HEK293T (cell line): Measurements from ENCODE around the gene DOCK2.

Experiments used
- BHLHE40 ChIP-seq: fragments of 450-650 bp; IDR thresholded peaks from 2 replicates; pipeline ENCODE4 v1.6.1; 2016; ENCODE audit warnings: mild to moderate bottlenecking, moderate library complexity, borderline replicate concordance
- FOXA1 ChIP-seq: fragments of 450-650 bp; IDR thresholded peaks from 2 replicates; pipeline ENCODE4 v1.6.1; 2016; ENCODE audit warnings: mild to moderate bottlenecking
- FOXK2 ChIP-seq: fragments of 450-650 bp; IDR thresholded peaks from 2 replicates; pipeline ENCODE4 v1.6.1; 2016; ENCODE audit warnings: mild to moderate bottlenecking
- FOXM1 ChIP-seq: fragments of 450-650 bp; IDR thresholded peaks from 2 replicates; pipeline ENCODE4 v1.6.1; 2017; ENCODE audit warnings: mild to moderate bottlenecking, borderline replicate concordance
- HDGF ChIP-seq: fragments of 450-650 bp; IDR thresholded peaks from 2 replicates; pipeline ENCODE4 v1.6.1; 2017; ENCODE audit warnings: antibody characterized with exemption, borderline replicate concordance
- L3MBTL2 ChIP-seq: fragments of 450-650 bp; conservative IDR thresholded peaks from 2 replicates; pipeline ENCODE4 v1.6.1; 2016; ENCODE audit warnings: mild to moderate bottlenecking
- LEF1 ChIP-seq: fragments of 450-650 bp; IDR thresholded peaks from 2 replicates; pipeline ENCODE4 v1.6.1; 2017; ENCODE audit warnings: mild to moderate bottlenecking, borderline replicate concordance
- NFRKB ChIP-seq: fragments of 450-650 bp; IDR thresholded peaks from 2 replicates; pipeline ENCODE4 v1.6.1; 2016; ENCODE audit warnings: mild to moderate bottlenecking, moderate library complexity
- PKNOX1 ChIP-seq: fragments of 450-650 bp; IDR thresholded peaks from 2 replicates; pipeline ENCODE4 v1.6.1; 2016
- SP1 ChIP-seq: fragments of 450-650 bp; IDR thresholded peaks from 2 replicates; pipeline ENCODE4 v1.6.1; 2017
- SUZ12 ChIP-seq: fragments of 450-650 bp; IDR thresholded peaks from 2 replicates; pipeline ENCODE4 v1.6.1; 2016; ENCODE audit warnings: mild to moderate bottlenecking
- TARDBP ChIP-seq: fragments of 450-650 bp; IDR thresholded peaks from 2 replicates; pipeline ENCODE4 v1.6.1; 2016
- ZNF384 ChIP-seq: fragments of 450-650 bp; IDR thresholded peaks from 2 replicates; pipeline ENCODE4 v1.6.1; 2016

- no peak for TF ChIP-seq SUZ12
- TF ChIP-seq SP1, result no peak
- TF ChIP-seq FOXA1, result no peak
- TF ChIP-seq FOXM1, result no peak
- TF ChIP-seq FOXK2, result no peak
- TF ChIP-seq BHLHE40, result no peak
- TF ChIP-seq PKNOX1, result no peak
- TF ChIP-seq TARDBP, result no peak
- TF ChIP-seq LEF1, result no peak
- no peak for TF ChIP-seq HDGF
- TF ChIP-seq ZNF384, result no peak
- TF ChIP-seq L3MBTL2, result no peak
- TF ChIP-seq NFRKB, result no peak
These were observed 321.2 kb downstream of the DOCK2 start for GRCh38 chr5:169958278-169958677.
